NCI-H1092 (cell line): ENCODE results near the gene KRT84.
A peak's percentile ranks its signal among the peaks of the same experiment; 100 is the strongest.

Source experiments
- DNase-seq: peaks from one replicate; lab custom pipeline; 2025; lab: John Stamatoyannopoulos, UW

KRT84 gene

GRCh38 chr12:52342781-52343490 is 42.5 kb downstream of the KRT84 start:
- DNase-seq, result no peak

GRCh38 chr12:52341066-52341580 is 44.3 kb downstream of the KRT84 start:
- no peak for DNase-seq

GRCh38 chr12:52338241-52338960 is 47.1 kb downstream of the KRT84 start:
- no peak for DNase-seq

- no peak for DNase-seq
These were observed 48.4 kb downstream of the KRT84 start for GRCh38 chr12:52337054-52337453.

GRCh38 chr12:52336641-52337040 is 48.8 kb downstream of the KRT84 start:
- no peak for DNase-seq

GRCh38 chr12:52335598-52336262 is 49.7 kb downstream of the KRT84 start:
- peak; percentile 94 for DNase-seq

- DNase-seq, result no peak
These were observed 51.3 kb downstream of the KRT84 start for GRCh38 chr12:52334185-52334584.

GRCh38 chr12:52333321-52333720 is 52.1 kb downstream of the KRT84 start:
- DNase-seq, result no peak

GRCh38 chr12:52332381-52332780 is 53.1 kb downstream of the KRT84 start:
- DNase-seq, result no peak

GRCh38 chr12:52331833-52332232 is 53.6 kb downstream of the KRT84 start:
- no peak for DNase-seq

GRCh38 chr12:52331039-52331438 is 54.4 kb downstream of the KRT84 start:
- no peak for DNase-seq

GRCh38 chr12:52327830-52328500 is 57.5 kb downstream of the KRT84 start:
- no peak for DNase-seq
